GM21576 (cell line): ENCODE data around the gene BAG5.

Source experiments
- ATAC-seq: cut with Tn5 transposase; IDR thresholded peaks from one replicate; pipeline ENCODE4 v1.9.1; 2021; ENCODE audit warnings: mild to moderate bottlenecking, moderate library complexity; ENCODE audit not compliant: unreplicated experiment

The BAG5 gene

GRCh38 chr14:103547941-103548462, 14.5 kb downstream of the BAG5 start:
- no peak for ATAC-seq

DNA sequence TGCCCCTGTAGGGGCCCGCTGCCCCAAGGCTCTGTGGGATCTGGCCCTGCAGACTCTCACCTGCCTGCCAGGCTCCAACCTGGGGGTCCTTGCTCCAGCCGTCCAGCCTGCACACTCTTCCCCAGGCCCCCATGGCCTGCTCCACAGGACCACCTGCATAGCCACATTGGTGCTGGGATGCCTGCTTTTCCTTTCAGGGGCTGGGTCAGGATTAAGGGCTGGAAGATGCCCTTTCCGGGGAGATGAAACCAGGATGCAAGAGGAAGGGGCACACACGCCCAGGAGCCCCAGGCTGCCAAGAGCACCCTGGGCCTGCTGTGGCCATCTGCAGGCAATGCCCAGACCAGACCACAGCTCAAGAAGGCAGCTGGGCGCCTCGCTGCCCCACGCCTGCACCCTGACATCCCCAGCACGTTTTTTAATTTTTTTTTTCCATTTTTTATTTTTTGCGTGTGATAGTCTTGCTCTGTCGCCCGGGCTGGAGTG, 15.0 kb downstream of the BAG5 start:
- no peak for ATAC-seq

DNA sequence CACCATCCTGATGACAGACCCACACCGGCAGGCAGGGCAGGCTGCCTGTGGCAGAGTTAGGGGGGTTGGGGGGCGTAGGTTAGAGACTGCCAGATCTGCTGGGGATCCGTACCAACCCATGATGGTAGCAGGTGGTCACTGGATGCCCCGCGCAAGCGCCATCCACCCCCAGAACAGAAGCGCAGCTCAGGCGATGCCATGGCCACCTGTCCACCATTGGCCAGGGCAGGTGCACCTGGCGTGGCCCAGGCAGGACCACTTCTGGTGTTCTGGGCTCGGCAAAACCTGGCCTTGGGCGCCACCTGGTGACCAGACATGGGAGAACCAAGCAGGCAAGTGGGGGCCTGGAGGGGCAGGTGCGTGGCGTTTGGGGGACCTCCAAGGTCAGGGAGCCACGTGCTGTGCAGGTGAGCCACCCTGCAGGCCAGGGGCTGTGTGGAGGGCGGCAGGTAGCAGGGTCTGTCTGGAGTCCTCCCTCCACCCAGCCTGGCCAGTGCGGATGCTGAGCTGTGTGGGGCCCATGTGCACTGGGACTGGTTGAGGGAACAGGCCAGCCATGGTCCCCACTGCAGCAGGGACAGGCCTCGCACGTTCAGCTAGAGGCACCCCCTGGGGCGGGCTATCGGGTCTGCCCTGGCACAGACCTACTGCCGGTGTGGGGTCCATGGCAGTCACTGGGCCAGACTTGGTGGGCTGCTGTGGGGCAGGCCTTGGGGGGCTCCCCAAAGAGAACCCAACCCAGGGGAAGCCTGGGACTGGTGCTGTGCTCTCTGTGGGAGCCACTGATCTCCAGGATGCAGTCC, 15.6 kb downstream of the BAG5 start:
- no peak for ATAC-seq

DNA sequence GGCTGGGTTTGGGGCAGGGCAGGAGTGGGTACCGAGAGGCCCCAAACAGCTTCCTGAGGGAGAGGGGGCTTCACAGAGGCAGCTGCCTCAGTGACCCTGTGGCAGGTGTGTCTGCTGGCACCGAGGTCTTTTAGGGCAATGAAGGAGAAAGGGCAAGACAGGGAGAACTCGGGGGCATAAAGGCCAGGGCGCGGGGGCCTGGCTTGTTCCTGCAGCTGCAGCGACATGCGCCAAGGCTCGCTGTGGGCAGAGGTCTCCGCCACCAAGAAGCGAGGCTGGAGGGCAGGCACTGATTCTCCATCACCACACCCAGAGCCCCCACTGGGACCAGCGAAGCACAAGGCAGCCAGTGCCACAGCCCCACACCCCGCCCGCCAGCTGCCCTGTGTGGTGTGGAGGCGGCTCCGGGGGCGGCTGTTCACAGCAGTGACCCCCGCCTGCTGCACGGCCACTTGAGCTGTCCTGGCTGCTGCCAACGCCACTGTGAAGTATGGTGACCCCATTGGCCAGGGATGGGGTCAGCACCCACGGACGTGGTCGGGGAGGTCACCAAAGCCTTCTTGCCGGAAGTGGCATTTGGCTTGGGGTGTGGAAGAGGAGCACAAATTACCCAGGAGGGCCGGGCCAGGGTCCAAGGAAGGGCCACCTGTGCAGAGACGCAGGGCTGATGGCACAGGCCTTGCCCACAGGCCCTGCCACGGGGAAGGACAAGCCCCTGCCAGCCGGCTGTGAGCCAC, 16.4 kb downstream of the BAG5 start:
- no peak for ATAC-seq

DNA sequence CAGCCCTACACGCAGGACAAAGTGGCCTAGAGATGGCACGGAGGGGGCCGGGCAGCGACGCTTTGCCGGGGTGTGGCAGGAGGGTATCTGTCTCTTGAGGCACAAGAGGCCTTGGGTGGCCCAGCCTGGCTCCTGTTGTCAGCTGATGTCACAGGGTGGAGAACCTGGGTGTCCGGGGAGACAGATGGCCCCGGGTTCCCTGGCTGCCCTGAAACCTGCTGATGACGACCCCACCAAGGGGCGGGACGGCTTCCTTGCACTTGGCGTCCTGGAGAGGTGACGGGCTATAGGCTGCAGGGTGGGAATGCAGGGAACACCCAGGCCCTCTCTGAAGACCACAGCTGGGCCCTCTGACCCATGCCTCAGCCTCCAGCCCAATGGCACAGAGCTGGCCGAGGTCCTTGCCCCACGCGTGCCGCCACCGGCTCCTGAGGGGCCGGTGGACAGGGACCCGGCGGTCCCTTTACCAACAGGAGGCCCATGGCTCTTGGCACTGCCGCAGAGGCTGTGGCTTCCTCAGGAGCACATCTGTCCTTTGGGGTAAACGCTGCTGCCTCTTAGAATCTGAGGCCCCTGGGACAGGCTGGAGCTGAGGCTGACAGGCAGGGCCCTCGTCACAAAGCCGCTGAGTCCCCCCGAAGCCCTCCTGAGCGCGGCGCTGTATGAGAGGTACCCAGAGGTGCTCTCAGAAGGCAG, 17.1 kb downstream of the BAG5 start:
- ATAC-seq = no peak

- ATAC-seq = no peak
Measured at GRCh38 chr14:103544388-103545218, 17.9 kb downstream of the BAG5 start.

DNA sequence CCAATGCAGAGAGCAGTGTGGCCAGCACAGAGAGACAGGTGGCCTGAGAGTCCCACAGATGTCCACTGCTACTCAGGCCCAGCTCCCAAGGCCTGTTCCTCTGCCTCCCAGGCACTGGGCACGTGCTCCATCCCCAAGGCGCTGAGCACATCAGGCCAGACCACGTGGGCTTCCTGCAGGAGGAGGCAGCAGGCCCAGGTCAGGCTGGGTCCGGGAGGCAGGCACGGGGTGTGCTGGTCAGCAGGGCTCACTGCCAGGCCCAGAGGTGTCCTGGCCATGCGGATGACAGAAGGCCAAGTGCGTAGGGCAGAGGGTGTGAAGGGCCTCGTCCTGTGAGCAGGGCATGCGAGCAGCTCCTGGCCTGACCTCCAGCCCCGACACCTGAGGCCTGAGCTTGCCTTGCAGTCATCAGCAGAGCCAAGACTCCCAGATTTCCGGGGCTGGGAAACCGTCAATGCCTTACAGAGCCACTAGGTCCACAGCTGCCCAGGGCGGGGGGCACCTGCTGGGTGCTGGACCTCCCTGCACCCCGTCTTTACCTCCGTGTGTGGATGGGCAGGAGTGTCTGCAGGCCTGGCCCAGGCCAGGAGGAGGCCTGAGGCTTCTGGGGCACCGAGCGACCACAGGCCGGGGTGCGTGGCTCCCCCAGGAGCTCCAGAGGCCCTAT, 18.6 kb downstream of the BAG5 start:
- ATAC-seq = no peak

DNA sequence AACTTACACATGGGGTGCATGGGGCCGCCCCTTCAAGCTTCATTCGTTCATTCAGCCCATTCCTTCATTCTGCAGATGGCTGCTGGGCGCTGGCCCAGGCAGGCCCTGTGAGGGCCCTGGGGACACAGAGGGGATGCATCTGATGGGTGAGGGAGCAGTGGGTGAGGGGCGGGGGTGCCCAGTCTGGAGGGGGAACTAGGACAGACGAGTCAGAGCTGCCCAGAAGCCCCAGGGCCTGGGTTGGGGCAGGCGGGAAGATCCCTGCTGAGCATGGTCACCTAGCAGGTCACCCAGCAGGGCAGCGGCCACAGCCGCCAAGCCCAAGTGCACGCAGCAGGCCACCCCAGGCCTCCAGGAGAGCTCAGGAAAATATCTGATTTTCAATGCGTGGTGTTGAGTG, 19.3 kb downstream of the BAG5 start:
- no peak for ATAC-seq

- no peak for ATAC-seq
Measured at GRCh38 chr14:103542605-103543088, 19.8 kb downstream of the BAG5 start.

DNA sequence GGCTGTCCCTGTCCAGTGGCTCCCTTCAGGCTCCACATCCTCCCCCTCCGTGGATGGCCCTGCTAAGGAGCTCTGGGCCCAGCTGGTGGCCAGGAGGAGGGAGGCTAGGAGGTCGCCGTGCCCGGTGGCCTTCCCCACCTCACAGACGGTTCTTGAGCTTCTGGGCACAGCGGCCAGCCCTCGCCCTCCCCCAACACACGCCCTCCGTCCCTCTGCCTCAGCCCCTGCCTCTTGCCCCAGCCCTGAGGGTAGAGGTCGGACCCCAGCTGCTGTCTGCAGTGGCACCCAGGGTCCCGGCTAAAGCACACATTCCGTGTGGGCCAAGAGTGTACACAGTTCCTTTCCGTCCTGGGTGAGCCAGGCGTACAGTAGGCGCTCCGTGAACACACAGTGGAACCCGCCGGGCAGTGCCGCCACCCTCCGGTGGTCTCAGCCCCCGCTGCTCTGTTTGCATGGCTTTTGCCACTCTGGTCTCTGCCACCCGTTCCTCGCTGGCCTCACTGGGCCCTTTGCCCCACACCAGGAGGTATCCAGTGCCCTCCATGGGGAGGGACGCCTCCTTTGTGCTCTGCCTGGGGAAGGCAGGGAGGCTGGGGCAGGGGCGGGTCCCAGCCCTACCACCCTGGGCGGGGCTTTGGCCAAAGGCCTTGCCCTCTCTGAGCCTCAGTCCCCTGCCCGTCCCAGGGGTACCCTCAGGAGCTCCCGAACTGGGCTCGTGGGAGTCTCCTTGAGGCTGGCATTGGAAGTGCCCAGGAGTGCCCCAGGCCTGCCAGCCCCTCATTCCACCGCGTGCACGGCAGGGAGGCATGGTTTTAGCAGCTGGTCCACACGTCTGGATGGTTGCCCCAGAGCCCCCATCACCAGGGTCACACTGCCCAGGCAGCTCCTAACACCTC, 20.5 kb downstream of the BAG5 start:
- no peak for ATAC-seq

GRCh38 chr14:103540821-103541708, 21.4 kb downstream of the BAG5 start:
- ATAC-seq = no peak

GRCh38 chr14:103539056-103539825, 23.2 kb downstream of the BAG5 start:
- no peak for ATAC-seq

GRCh38 chr14:103538291-103539055, 24.0 kb downstream of the BAG5 start:
- no peak for ATAC-seq

DNA sequence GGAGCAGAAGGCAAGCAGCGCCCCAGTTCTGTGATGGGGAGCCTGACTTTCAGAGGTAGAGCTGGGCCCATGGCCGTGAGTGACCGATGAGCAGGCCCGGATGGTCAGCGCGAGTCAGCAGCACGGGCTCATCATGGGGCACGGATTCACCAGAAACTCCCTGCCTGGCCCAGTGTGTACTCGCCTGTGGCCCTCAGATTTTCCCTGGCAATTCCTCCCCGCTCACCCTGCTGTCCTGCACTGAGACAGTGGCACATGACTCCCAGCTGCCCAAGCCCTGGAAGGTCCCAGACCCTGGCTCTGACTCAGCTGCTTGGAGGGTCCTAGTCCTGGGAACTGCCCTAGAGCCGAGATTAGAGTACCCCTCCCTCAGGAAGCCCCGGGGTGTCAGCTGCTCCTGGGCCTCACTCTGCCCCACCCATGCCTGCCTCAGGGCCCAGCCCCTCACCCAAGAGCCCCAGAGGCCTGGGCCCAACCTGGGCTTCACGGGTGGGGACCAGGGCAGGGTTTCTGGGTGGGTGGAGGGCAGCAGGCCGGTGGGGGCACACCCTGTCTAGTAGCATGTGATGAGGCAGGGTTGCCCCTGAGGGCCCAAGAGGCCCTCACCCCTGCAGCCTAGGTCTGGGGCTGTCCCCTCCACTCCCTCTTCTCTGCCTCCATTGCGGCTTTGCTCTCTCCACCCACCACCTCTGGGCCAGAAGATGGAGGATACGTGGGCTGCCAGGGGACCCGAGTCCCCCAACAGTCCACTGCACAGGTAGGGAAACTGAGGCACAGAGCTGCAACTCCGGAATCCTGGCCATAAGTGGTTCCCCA, 25.1 kb downstream of the BAG5 start:
- no peak for ATAC-seq

DNA sequence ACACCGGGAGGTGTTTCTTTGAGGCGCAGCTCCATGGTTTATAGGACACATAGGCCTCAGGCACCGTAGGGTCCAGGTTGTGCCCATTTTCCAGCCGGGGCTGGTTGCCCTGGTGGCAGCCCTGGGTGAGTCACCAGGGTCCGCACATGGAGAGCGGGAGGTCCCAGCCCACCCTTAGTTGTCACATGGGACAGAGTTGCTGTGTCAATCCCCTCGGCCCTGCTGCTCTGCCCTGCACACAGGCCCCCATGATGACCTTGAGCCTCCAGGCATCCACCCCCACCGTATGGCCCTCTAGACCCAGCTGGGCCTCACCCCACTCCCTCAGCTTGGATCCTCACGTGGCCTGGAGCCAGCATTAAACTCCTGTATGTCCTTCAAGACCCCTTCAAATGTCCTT, 25.8 kb downstream of the BAG5 start:
- no peak for ATAC-seq
